OCI-LY3 (cell line): Measurements from ENCODE around the gene WDR91.

Experiments used
- CTCF ChIP-seq: fragments of 200-600, 300-600 bp; sonication (generic); IDR thresholded peaks from 2 replicates; pipeline ENCODE4 v1.5.1; 2014; ENCODE audit warnings: antibody characterized with exemption, low read length, low read depth
- EZH2phosphoT487 ChIP-seq: fragments of 200-600 bp; shearing (Covaris generic); IDR thresholded peaks from 2 replicates; pipeline ENCODE4 v1.6.1; 2018; ENCODE audit warnings: antibody characterized with exemption, mixed run types, low read depth

DNA sequence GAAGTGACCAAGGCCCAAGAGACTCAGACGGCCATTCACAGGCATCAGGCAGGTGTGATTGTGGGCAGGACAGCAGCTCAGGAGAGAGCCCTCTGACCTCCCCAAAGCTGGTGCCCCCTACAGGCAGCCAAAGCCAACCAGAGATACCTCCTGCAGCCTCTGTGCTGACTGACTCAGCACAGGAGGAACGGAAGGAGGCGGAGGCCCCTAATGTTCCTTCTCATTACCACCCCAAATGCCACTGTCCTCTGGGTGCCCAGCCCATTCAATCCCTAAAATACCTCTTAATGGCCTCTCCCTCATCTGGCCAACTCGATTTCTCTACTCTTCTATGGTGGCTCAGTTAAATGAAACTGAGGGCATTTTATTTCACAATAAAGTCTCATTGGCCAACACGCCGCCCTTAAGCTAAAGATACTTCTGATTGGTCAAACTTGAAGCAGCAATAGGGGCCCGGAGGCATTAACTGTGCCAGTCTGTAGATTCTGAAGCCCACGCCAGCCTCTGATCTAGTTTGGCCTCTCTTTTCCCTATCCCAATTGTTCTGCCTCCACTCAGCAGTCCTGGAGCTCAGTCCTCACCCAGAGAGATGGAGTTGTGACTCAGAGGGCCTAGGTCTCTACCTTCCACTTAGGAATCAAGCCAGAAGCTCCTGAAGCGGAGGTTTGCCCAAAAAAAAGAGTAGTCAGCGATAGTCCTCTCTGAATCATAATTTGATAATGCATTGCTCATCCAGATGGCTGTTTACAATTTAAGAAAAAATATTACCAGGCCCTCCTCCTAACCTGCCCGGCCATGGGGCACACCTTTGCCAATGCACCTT, 42.0 kb downstream of the WDR91 start:
- TF ChIP-seq CTCF (peak; percentile 61), EZH2phosphoT487 (no peak)
